NCI-H526 treated with DMSO at 0.1 percent for 48 hours (cell line): ENCODE measurements around the gene RANBP17.
"Not testable (repeated sequence)": the region's sequence is repeated elsewhere in the genome, so short reads cannot be mapped to it uniquely, and the experiment has no call there.

ENCODE experiments used
- DNase-seq: peaks from one replicate; lab custom pipeline; 2025; lab: John Stamatoyannopoulos, UW

The RANBP17 gene

GRCh38 chr5:170867825-170868224, 6.0 kb downstream of the RANBP17 start:
- no peak for DNase-seq

- not testable (repeated sequence) for DNase-seq
These were observed 8.6 kb downstream of the RANBP17 start for GRCh38 chr5:170870390-170870789.

GRCh38 chr5:170874017-170874416, 12.2 kb downstream of the RANBP17 start:
- no peak for DNase-seq

- no peak for DNase-seq
These were observed 14.0 kb downstream of the RANBP17 start for GRCh38 chr5:170875811-170876210.

GRCh38 chr5:170880084-170880483, 18.3 kb downstream of the RANBP17 start:
- no peak for DNase-seq

- no peak for DNase-seq
These were observed 20.5 kb downstream of the RANBP17 start for GRCh38 chr5:170882345-170882744.

GRCh38 chr5:170885256-170885655, 23.4 kb downstream of the RANBP17 start:
- no peak for DNase-seq

- no peak for DNase-seq
These were observed 24.0 kb downstream of the RANBP17 start for GRCh38 chr5:170885809-170886208.

- DNase-seq: no peak
These were observed 24.5 kb downstream of the RANBP17 start for GRCh38 chr5:170886210-170886894.

- no peak for DNase-seq
These were observed 30.4 kb downstream of the RANBP17 start for GRCh38 chr5:170892196-170892595.

- DNase-seq: no peak
These were observed 32.8 kb downstream of the RANBP17 start for GRCh38 chr5:170894665-170895064.

GRCh38 chr5:170896779-170897178, 35.0 kb downstream of the RANBP17 start:
- DNase-seq: no peak

- DNase-seq: no peak
These were observed 41.3 kb downstream of the RANBP17 start for GRCh38 chr5:170903075-170903474.

GRCh38 chr5:170907758-170908157, 45.9 kb downstream of the RANBP17 start:
- DNase-seq: no peak

- no peak for DNase-seq
These were observed 51.8 kb downstream of the RANBP17 start for GRCh38 chr5:170913573-170913972.

- no peak for DNase-seq
These were observed 55.3 kb downstream of the RANBP17 start for GRCh38 chr5:170917113-170917512.

- no peak for DNase-seq
These were observed 58.4 kb downstream of the RANBP17 start for GRCh38 chr5:170920196-170920595.

- DNase-seq: not testable (repeated sequence)
These were observed 60.5 kb downstream of the RANBP17 start for GRCh38 chr5:170922331-170922730.

- no peak for DNase-seq
These were observed 62.2 kb downstream of the RANBP17 start for GRCh38 chr5:170923910-170924620.

- not testable (repeated sequence) for DNase-seq
These were observed 73.9 kb downstream of the RANBP17 start for GRCh38 chr5:170935534-170936218.

- DNase-seq: no peak
These were observed 75.3 kb downstream of the RANBP17 start for GRCh38 chr5:170937072-170937471.

GRCh38 chr5:170937914-170938313, 76.1 kb downstream of the RANBP17 start:
- DNase-seq: no peak

GRCh38 chr5:170939178-170939577, 77.4 kb downstream of the RANBP17 start:
- no peak for DNase-seq
